Measurements from ENCODE around the gene CFAP74.

The CFAP74 gene

GRCh38 chr1:1907098-1907736, 96.4 kb downstream of the CFAP74 start (continued):
- TF ChIP-seq PRDM6 (tag by site-specific recombination; IDR thresholded peaks at IDR 0.05) (peak; percentile 53; the same call in 1 of the 2 replicates), IKZF3 (tag by site-specific recombination; IDR thresholded peaks at IDR 0.05) (peak; percentile 46), ZBTB7A (tag by site-specific recombination; IDR thresholded peaks at IDR 0.05; ENCODE audit: low read depth) (peak; percentile 48; the same call in 1 of the 2 replicates), MZF1 (tag by site-specific recombination; IDR thresholded peaks at IDR 0.05; ENCODE audit: borderline replicate concordance) (no peak), ZNF530 (tag by site-specific recombination; IDR thresholded peaks at IDR 0.05; ENCODE audit: low read depth) (no peak), BCL11B (tag by site-specific recombination; IDR thresholded peaks at IDR 0.05; ENCODE audit: low read depth) (peak; percentile 32; the same call in 1 of the 2 replicates), ZNF221 (tag by site-specific recombination; IDR thresholded peaks at IDR 0.05; ENCODE audit: borderline replicate concordance) (no peak), PRDM4 (tag by site-specific recombination; IDR thresholded peaks at IDR 0.05) (0 out of 2 replicates have a peak, but pooled peaks have one; percentile 7), ZNF114 (tag by site-specific recombination; IDR thresholded peaks at IDR 0.05) (no peak), ZNF121 (tag by site-specific recombination; IDR thresholded peaks at IDR 0.05) (no peak; the same call in 1 of the 2 replicates), ZNF571 (tag by site-specific recombination; IDR thresholded peaks at IDR 0.05) (no peak), ZNF639 (tag by site-specific recombination; IDR thresholded peaks at IDR 0.05) (no peak), PRDM10 (tag by site-specific recombination; IDR thresholded peaks at IDR 0.05) (peak; percentile 83), HOXD13 (CRISPR knock-in tag; IDR thresholded peaks at IDR 0.05; ENCODE audit: borderline replicate concordance) (no peak), ZBTB17 (tag by site-specific recombination; IDR thresholded peaks at IDR 0.05) (peak; percentile 33; the same call in 1 of the 2 replicates), ZNF416 (tag by site-specific recombination; IDR thresholded peaks at IDR 0.05) (peak; percentile 71; the same call in 1 of the 2 replicates), ZBTB48 (tag by site-specific recombination; IDR thresholded peaks at IDR 0.05) (peak; percentile 89)
